ENCODE measurements around the gene PATJ.
A peak's percentile ranks its signal among the peaks of the same experiment; 100 is the strongest.

The PATJ gene

DNA sequence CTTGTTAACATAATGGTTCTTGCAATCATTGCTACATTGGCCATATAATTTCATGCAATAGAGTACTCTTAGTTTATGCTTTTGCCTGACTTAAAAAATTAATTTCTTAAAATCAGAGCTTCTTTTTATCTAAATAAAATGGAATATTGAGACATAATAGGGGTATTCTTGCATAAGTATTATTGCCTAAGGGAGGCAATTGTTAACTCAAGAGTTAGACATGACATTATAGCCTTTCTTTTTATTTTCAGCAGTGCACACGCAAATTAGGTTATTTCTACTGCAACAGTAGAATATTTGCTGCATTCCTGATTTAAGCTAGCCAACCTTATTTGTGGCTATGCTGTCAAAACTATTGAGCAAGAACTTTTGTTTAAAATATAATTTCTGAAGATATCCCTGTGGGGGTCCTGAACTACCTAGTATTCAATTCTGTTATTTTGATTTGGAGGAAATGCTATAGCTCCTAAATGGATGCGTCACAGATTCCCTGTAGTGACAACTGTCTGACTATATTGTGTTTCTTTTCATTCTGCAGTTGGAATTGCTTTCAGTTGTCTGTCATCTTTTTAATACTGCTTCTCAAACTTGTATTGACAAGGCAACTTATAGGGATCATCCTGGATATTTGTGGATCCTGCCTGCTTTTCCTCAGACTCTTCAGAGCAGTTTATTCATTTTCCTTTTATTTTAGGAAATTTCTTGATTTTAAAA, 211.0 kb downstream of the PATJ start:
- peak; percentile 28 for DNase-seq (ENCODE audit: low read depth)
- H3K4me3 ChIP-seq (ENCODE audit: control insufficient read depth, low read depth, low read length): no peak overlapping the region
- no peak for TF ChIP-seq CTCF (IDR thresholded peaks at IDR 0.05; ENCODE audit: control insufficient read depth, insufficient read depth, low read depth, low read length, missing control alignments)

- H3K4me3 ChIP-seq (ENCODE audit: control insufficient read depth, low read depth, low read length): no peak overlapping the region
- TF ChIP-seq CTCF (IDR thresholded peaks at IDR 0.05; ENCODE audit: control insufficient read depth, insufficient read depth, low read depth, low read length, missing control alignments): no peak
Observed at GRCh38 chr1:61953790-61954150, 211.5 kb downstream of the PATJ start.

GRCh38 chr1:61955261-61955660, 213.0 kb downstream of the PATJ start:
- TF ChIP-seq CTCF (IDR thresholded peaks at IDR 0.05; ENCODE audit: control insufficient read depth, insufficient read depth, low read depth, low read length, missing control alignments): no peak
- no peak for DNase-seq (ENCODE audit: low read depth)
- H3K4me3 ChIP-seq (ENCODE audit: control insufficient read depth, low read depth, low read length): no peak overlapping the region

More at GRCh38 chr1:61953790-61954150, 211.5 kb downstream of the PATJ start:
- DNase-seq (ENCODE audit: low read depth): no peak

- TF ChIP-seq CTCF (IDR thresholded peaks at IDR 0.05; ENCODE audit: control insufficient read depth, insufficient read depth, low read depth, low read length, missing control alignments): no peak
- DNase-seq (ENCODE audit: low read depth): no peak
- no peak overlapping the region for H3K4me3 ChIP-seq (ENCODE audit: control insufficient read depth, low read depth, low read length)
Observed at GRCh38 chr1:61956016-61956645, 213.9 kb downstream of the PATJ start.

- no peak for DNase-seq (ENCODE audit: low read depth)
- TF ChIP-seq CTCF (IDR thresholded peaks at IDR 0.05; ENCODE audit: control insufficient read depth, insufficient read depth, low read depth, low read length, missing control alignments): no peak
- H3K4me3 ChIP-seq (ENCODE audit: control insufficient read depth, low read depth, low read length): no peak overlapping the region
Observed at GRCh38 chr1:61956784-61957183, 214.5 kb downstream of the PATJ start.

DNA sequence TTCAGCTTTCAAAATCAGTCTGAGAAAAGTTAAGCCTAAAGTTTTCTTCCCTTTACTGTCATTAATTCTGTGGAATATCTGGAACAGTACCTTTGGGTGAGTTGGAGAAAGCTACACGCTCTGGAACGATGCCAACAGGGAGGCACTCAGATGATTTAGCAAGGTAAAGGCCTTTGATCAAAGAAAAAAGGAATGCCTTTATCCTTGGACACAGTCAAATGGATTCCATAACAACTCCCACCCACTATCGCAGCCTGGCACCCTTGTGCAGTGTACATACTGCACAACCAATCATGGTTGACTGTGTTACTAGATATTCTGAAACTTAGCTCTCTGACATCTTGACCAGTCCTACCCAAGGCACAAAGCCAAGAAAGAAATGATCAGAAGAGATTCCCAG, 218.7 kb downstream of the PATJ start:
- DNase-seq (ENCODE audit: low read depth): no peak
- no peak overlapping the region for H3K4me3 ChIP-seq (ENCODE audit: control insufficient read depth, low read depth, low read length)
- no peak for TF ChIP-seq CTCF (IDR thresholded peaks at IDR 0.05; ENCODE audit: control insufficient read depth, insufficient read depth, low read depth, low read length, missing control alignments)
